CD4-positive, alpha-beta memory T cell (primary cell): ENCODE results near the gene TMPRSS4. TPM values are rescaled to one million over a fixed set of nuclear protein-coding genes. Genes with fewer than 3 reads are reported as not detected.

ENCODE experiments used
- CTCF ChIA-PET: fragments of 350-600 bp; sonication (Branson Sonifier 250); formaldehyde crosslinking; loops from one replicate; lab custom pipeline; 2021; ENCODE audit warnings: inconsistent platforms; ENCODE audit not compliant: partially characterized antibody; lab: Charles Lee
- POLR2A ChIA-PET: fragments of 350-600 bp; sonication (Branson Sonifier 250); formaldehyde crosslinking; loops from one replicate; lab custom pipeline; 2021; ENCODE audit not compliant: partially characterized antibody; lab: Charles Lee
- DNase-seq, 5 donors: peaks; one replicate each; pipeline versions ENCODE4 v3.0.0 to v3.0.0-alpha.2; 2020 to 2022; ENCODE audit warnings: mixed read lengths in 1 of 5
- H3K27ac ChIP-seq: one replicate; pipeline ENCODE4 v1.7.0; 2013; ENCODE audit warnings: low read depth, low read length
- H3K27me3 ChIP-seq: 2 replicates; pipeline ENCODE4 v1.7.0; 2013; ENCODE audit warnings: mild to moderate bottlenecking, low read length, moderate library complexity; ENCODE audit not compliant: insufficient read depth
- H3K36me3 ChIP-seq: 2 replicates; pipeline ENCODE4 v1.7.0; 2013; ENCODE audit warnings: mild to moderate bottlenecking, low read length, moderate library complexity; ENCODE audit not compliant: insufficient read depth
- H3K4me1 ChIP-seq: 2 replicates; pipeline ENCODE4 v1.7.0; 2013; ENCODE audit warnings: mild to moderate bottlenecking, low read length, moderate library complexity; ENCODE audit not compliant: insufficient read depth
- H3K4me3 ChIP-seq, 2 donors: one replicate each; pipeline ENCODE4 v1.7.0; 2013; ENCODE audit warnings: low read length in 2 of 2, mild to moderate bottlenecking in 1 of 2
- H3K9me3 ChIP-seq, 2 donors: one replicate each; pipeline ENCODE4 v1.7.0; 2013; ENCODE audit warnings: low read length in 2 of 2, control low read depth in 1 of 2; ENCODE audit not compliant: control insufficient read depth in 1 of 2
- H3K27ac Mint-ChIP-seq, 7 donors: one replicate each; pipeline ENCODE4 v1.8.0; 2020 to 2021; ENCODE audit warnings: mixed read lengths in 7 of 7, mild to moderate bottlenecking in 6 of 7, inconsistent platforms in 3 of 7, moderate library complexity in 3 of 7
- H3K27me3 Mint-ChIP-seq, 2 donors: one replicate each; pipeline ENCODE4 v1.8.0; 2020 to 2021; ENCODE audit warnings: mixed read lengths in 2 of 2
- H3K36me3 Mint-ChIP-seq, 2 donors: one replicate each; pipeline ENCODE4 v1.8.0; 2020 to 2021; ENCODE audit warnings: mixed read lengths in 2 of 2, inconsistent platforms in 1 of 2, mild to moderate bottlenecking in 1 of 2
- H3K4me1 Mint-ChIP-seq, 4 donors: one replicate each; pipeline ENCODE4 v1.8.0; 2020 to 2021; ENCODE audit warnings: mixed read lengths in 4 of 4, mild to moderate bottlenecking in 1 of 4
- H3K4me3 Mint-ChIP-seq, 8 donors: one replicate each; pipeline ENCODE4 v1.8.0; 2020 to 2021; ENCODE audit warnings: mixed read lengths in 8 of 8, mild to moderate bottlenecking in 7 of 8, moderate library complexity in 6 of 8, inconsistent platforms in 3 of 8
- H3K9me3 Mint-ChIP-seq, 8 donors: one replicate each; pipeline ENCODE4 v1.8.0; 2020 to 2021; ENCODE audit warnings: mixed read lengths in 8 of 8, mild to moderate bottlenecking in 5 of 8, inconsistent platforms in 3 of 8, moderate library complexity in 1 of 8
- intact Hi-C: fragments of 100-400 bp; cut with micrococcal nuclease; formaldehyde crosslinking; loops from one replicate; pipeline ENCODE4 v1.15.1; 2023
- polyA plus RNA-seq, 2 donors: library from polyadenylated mRNA; unstranded; fragments of 300-500 nt; fragmentation: Illumina TruSeq; gene quantifications; one replicate each; pipeline ENCODE4 v1.2.3, GENCODE V29; 2021
- total RNA-seq, 2 experiments: library from RNA; stranded (reverse); gene quantifications; one replicate each; pipeline ENCODE4 v1.2.3, GENCODE V29; 2021

Gene TMPRSS4
- total and polyA plus RNA-seq, 4 experiments from 2014 or later, result 0.33 TPM; not detected in 3

- ChIA-PET POLR2A (no interaction called here), CTCF (no interaction called here)
- peak overlapping the region in 3 of 7 donors; percentile 31 to 73 (median 68) for H3K27ac Mint-ChIP-seq
- no peaks in the 10 kb centered on the region for H3K4me1 ChIP-seq
- DNase-seq, result no peak
- H3K4me3 Mint-ChIP-seq, result no peak overlapping the region
- no peaks in the 10 kb centered on the region for H3K27me3 ChIP-seq
- H3K9me3 Mint-ChIP-seq, result peaks cover 0 to 29% (median 26%) of the 10 kb centered on the region in 8 donors
- peaks cover 6 to 15% of the 10 kb centered on the region in 2 donors for H3K36me3 Mint-ChIP-seq
- no peak overlapping the region for H3K27ac ChIP-seq
- H3K4me3 ChIP-seq, result no peak overlapping the region
- peaks cover 3 to 4% of the 10 kb centered on the region in 2 donors for H3K27me3 Mint-ChIP-seq
- no peaks in the 10 kb centered on the region for H3K36me3 ChIP-seq
- H3K4me1 Mint-ChIP-seq, result peaks cover 0 to 8% (median 0%) of the 10 kb centered on the region in 4 donors
- intact Hi-C loops, result no loop called here
- H3K9me3 ChIP-seq, result peaks cover 0 to 4% of the 10 kb centered on the region in 2 donors
Measured at GRCh38 chr11:118084247-118084646, 7.4 kb downstream of the TMPRSS4 start.

GRCh38 chr11:118084656-118085055 lies 7.8 kb downstream of the TMPRSS4 start:
- H3K27me3 ChIP-seq, result no peaks in the 10 kb centered on the region
- no peaks in the 10 kb centered on the region for H3K36me3 ChIP-seq
- H3K36me3 Mint-ChIP-seq, result peaks cover 6 to 15% of the 10 kb centered on the region in 2 donors
- ChIA-PET CTCF (no interaction called here), POLR2A (no interaction called here)
- H3K9me3 ChIP-seq, result peaks cover 0 to 4% of the 10 kb centered on the region in 2 donors
- no peak overlapping the region for H3K27ac ChIP-seq
- peak overlapping the region in 1 of 7 donors; percentile 68 for H3K27ac Mint-ChIP-seq
- intact Hi-C loops, result no loop called here
- H3K9me3 Mint-ChIP-seq, result peaks cover 0 to 33% (median 27%) of the 10 kb centered on the region in 8 donors
- no peak overlapping the region for H3K4me3 ChIP-seq
- no peak overlapping the region for H3K4me3 Mint-ChIP-seq
- peaks cover 4 to 6% of the 10 kb centered on the region in 2 donors for H3K27me3 Mint-ChIP-seq
- DNase-seq, result no peak
- H3K4me1 Mint-ChIP-seq, result peaks cover 0 to 4% (median 0%) of the 10 kb centered on the region in 4 donors
- no peaks in the 10 kb centered on the region for H3K4me1 ChIP-seq

- ChIA-PET CTCF (no interaction called here), POLR2A (no interaction called here)
- H3K36me3 Mint-ChIP-seq, result peaks cover 6 to 18% of the 10 kb centered on the region in 2 donors
- peaks cover 0 to 4% of the 10 kb centered on the region in 2 donors for H3K9me3 ChIP-seq
- H3K4me3 ChIP-seq, result no peak within 1 kb of the TSS
- H3K4me1 ChIP-seq, result no peaks in the 10 kb centered on the region
- H3K4me1 Mint-ChIP-seq, result no peaks in the 10 kb centered on the region
- no peak within 1 kb of the TSS for H3K4me3 Mint-ChIP-seq
- DNase-seq, result no peak
- no peak within 1 kb of the TSS for H3K27ac Mint-ChIP-seq
- intact Hi-C loops, result no loop called here
- no peaks in the 10 kb centered on the region for H3K27me3 ChIP-seq
- H3K27me3 Mint-ChIP-seq, result peaks cover 5 to 16% of the 10 kb centered on the region in 2 donors
- peaks cover 0 to 33% (median 27%) of the 10 kb centered on the region in 8 donors for H3K9me3 Mint-ChIP-seq
- H3K36me3 ChIP-seq, result no peaks in the 10 kb centered on the region
- H3K27ac ChIP-seq, result no peak within 1 kb of the TSS
Measured at GRCh38 chr11:118086913-118087768, 10.3 kb downstream of the TMPRSS4 start, which contains the start of gene SMIM35. SMIM35 (minus strand) TSS chr11:118086963; CDS start chr11:118086757, 206 bp downstream.

- Mint-ChIP-seq H3K27ac (no peak overlapping the region), H3K4me1 (no peaks in the 10 kb centered on the region), H3K9me3 (peaks cover 0 to 33% (median 27%) of the 10 kb centered on the region in 8 donors), H3K4me3 (no peak overlapping the region), H3K27me3 (peaks cover 5 to 18% of the 10 kb centered on the region in 2 donors), H3K36me3 (peaks cover 6 to 18% of the 10 kb centered on the region in 2 donors)
- ChIA-PET CTCF (no interaction called here), POLR2A (no interaction called here)
- H3K4me3 ChIP-seq, result no peak overlapping the region
- H3K27ac ChIP-seq, result no peak overlapping the region
- H3K4me1 ChIP-seq, result no peaks in the 10 kb centered on the region
- H3K36me3 ChIP-seq, result no peaks in the 10 kb centered on the region
- H3K9me3 ChIP-seq, result peaks cover 0 to 4% of the 10 kb centered on the region in 2 donors
- no peak for DNase-seq
- intact Hi-C loops, result no loop called here
- H3K27me3 ChIP-seq, result no peaks in the 10 kb centered on the region
Measured at GRCh38 chr11:118087931-118088330, 11.1 kb downstream of the TMPRSS4 start.

GRCh38 chr11:118088531-118088930 lies 11.7 kb downstream of the TMPRSS4 start:
- Histone ChIP-seq H3K9me3 (peaks cover 0 to 4% of the 10 kb centered on the region in 2 donors), H3K27me3 (no peaks in the 10 kb centered on the region), H3K4me3 (no peak overlapping the region), H3K4me1 (no peaks in the 10 kb centered on the region), H3K27ac (no peak overlapping the region), H3K36me3 (no peaks in the 10 kb centered on the region)
- intact Hi-C loops, result no loop called here
- Mint-ChIP-seq H3K9me3 (peaks cover 0 to 33% (median 27%) of the 10 kb centered on the region in 8 donors), H3K27ac (no peak overlapping the region), H3K27me3 (peaks cover 5 to 18% of the 10 kb centered on the region in 2 donors), H3K4me3 (no peak overlapping the region), H3K4me1 (no peaks in the 10 kb centered on the region), H3K36me3 (peaks cover 6 to 18% of the 10 kb centered on the region in 2 donors)
- CTCF ChIA-PET, result interaction anchor here (1.4 kb wide), 1 partner anchor 12 kb away, joined by 5 read pairs; the partner anchor contains the start of gene TMPRSS4
- POLR2A ChIA-PET, result no interaction called here
- DNase-seq, result no peak

GRCh38 chr11:118090545-118091162 lies 13.8 kb downstream of the TMPRSS4 start:
- no peaks in the 10 kb centered on the region for H3K27me3 ChIP-seq
- H3K4me1 ChIP-seq, result no peaks in the 10 kb centered on the region
- ChIA-PET POLR2A (interaction anchor here (0.6 kb wide), 1 partner anchor 34 kb away, joined by 3 read pairs; no protein-coding TSS in a partner anchor), CTCF (no interaction called here)
- H3K4me3 Mint-ChIP-seq, result no peak overlapping the region
- H3K9me3 ChIP-seq, result peaks cover 0 to 4% of the 10 kb centered on the region in 2 donors
- no peaks in the 10 kb centered on the region for H3K36me3 ChIP-seq
- DNase-seq, result no peak
- peaks cover 7 to 18% of the 10 kb centered on the region in 2 donors for H3K27me3 Mint-ChIP-seq
- H3K4me1 Mint-ChIP-seq, result no peaks in the 10 kb centered on the region
- no peak overlapping the region for H3K4me3 ChIP-seq
- no peak overlapping the region for H3K27ac ChIP-seq
- intact Hi-C loops, result no loop called here
- peaks cover 6 to 18% of the 10 kb centered on the region in 2 donors for H3K36me3 Mint-ChIP-seq
- no peak overlapping the region for H3K27ac Mint-ChIP-seq
- H3K9me3 Mint-ChIP-seq, result peaks cover 0 to 33% (median 27%) of the 10 kb centered on the region in 8 donors

GRCh38 chr11:118091690-118092089 lies 14.8 kb downstream of the TMPRSS4 start:
- no peaks in the 10 kb centered on the region for H3K4me1 ChIP-seq
- no peak overlapping the region for H3K27ac ChIP-seq
- POLR2A ChIA-PET, result no interaction called here
- H3K4me3 Mint-ChIP-seq, result no peak overlapping the region
- no peaks in the 10 kb centered on the region for H3K27me3 ChIP-seq
- no peak overlapping the region for H3K4me3 ChIP-seq
- no peaks in the 10 kb centered on the region for H3K36me3 ChIP-seq
- peaks cover 6 to 14% of the 10 kb centered on the region in 2 donors for H3K36me3 Mint-ChIP-seq
- H3K27ac Mint-ChIP-seq, result no peak overlapping the region
- peaks cover 0 to 28% (median 22%) of the 10 kb centered on the region in 8 donors for H3K9me3 Mint-ChIP-seq
- peaks cover 0 to 3% of the 10 kb centered on the region in 2 donors for H3K9me3 ChIP-seq
- H3K27me3 Mint-ChIP-seq, result peaks cover 7 to 16% of the 10 kb centered on the region in 2 donors
- intact Hi-C loops, result no loop called here
- CTCF ChIA-PET, result no interaction called here
- H3K4me1 Mint-ChIP-seq, result no peaks in the 10 kb centered on the region
- DNase-seq, result no peak
